Large intestine (tissue), 12 donors: Measurements from ENCODE around the gene NPAP1. TPM values are rescaled to one million over a fixed set of nuclear protein-coding genes. Genes with fewer than 3 reads are reported as not detected.
"Not testable (repeated sequence)": the region's sequence is repeated elsewhere in the genome, so short reads cannot be mapped to it uniquely, and the experiment has no call there.

Source experiments
- DNase-seq, 2 donors: peaks; one replicate each; pipeline versions ENCODE4 v3.0.0 to v3.0.0-alpha.2; 2013
- H3K27ac ChIP-seq: one replicate; pipeline ENCODE4 v1.5.1; 2013; ENCODE audit warnings: low read length
- H3K27me3 ChIP-seq: 2 replicates; pipeline ENCODE4 v1.6.1; 2013; ENCODE audit warnings: low read length; ENCODE audit not compliant: control insufficient read depth, insufficient read depth
- H3K36me3 ChIP-seq: 2 replicates; pipeline ENCODE4 v1.6.1; 2013; ENCODE audit warnings: low read length; ENCODE audit not compliant: control insufficient read depth, insufficient read depth
- H3K4me1 ChIP-seq: one replicate; pipeline ENCODE4 v1.6.1; 2013; ENCODE audit warnings: low read length; ENCODE audit not compliant: control insufficient read depth, insufficient read depth
- H3K4me3 ChIP-seq: one replicate; pipeline ENCODE4 v1.5.1; 2013; ENCODE audit warnings: low read length
- H3K9me3 ChIP-seq: one replicate; pipeline ENCODE4 v1.6.1; 2013; ENCODE audit warnings: mild to moderate bottlenecking, low read depth, low read length, moderate library complexity; ENCODE audit not compliant: control insufficient read depth
- WGBS: methylation state at CpG from one replicate; pipeline ENCODE4 v1.1.5; 2013; ENCODE audit warnings: low lambda C conversion rate; ENCODE audit not compliant: insufficient coverage; 5-methylcytosine and 5-hydroxymethylcytosine counted together
- long read RNA-seq, 11 donors: transcript quantifications; one replicate each; lab custom pipeline, GENCODE V29; 2026
- polyA plus RNA-seq: library from polyadenylated mRNA; unstranded; fragments of 120-200 nt; gene quantifications from one replicate; pipeline ENCODE4 v1.2.1, GENCODE V29; 2013

Gene NPAP1
- 0.36 TPM for polyA plus RNA-seq
- long read RNA-seq, donor 1, full-length matches to known transcripts, result 5 of 5 reads
- long read RNA-seq, donor 1, partial matches to known transcripts, result 0 of 5 reads
- long read RNA-seq, donor 1, other reads (novel, unspliced or antisense), result 0 of 5 reads
- long read RNA-seq, donor 2, full-length matches to known transcripts, result 3 of 3 reads
- long read RNA-seq, donor 2, partial matches to known transcripts, result 0 of 3 reads
- long read RNA-seq, donor 2, other reads (novel, unspliced or antisense), result 0 of 3 reads
- long read RNA-seq, donor 3, result 0 reads
- long read RNA-seq, donor 4, result 0 reads
- long read RNA-seq, donor 5, full-length matches to known transcripts, result 3 of 3 reads
- long read RNA-seq, donor 5, partial matches to known transcripts, result 0 of 3 reads
- long read RNA-seq, donor 5, other reads (novel, unspliced or antisense), result 0 of 3 reads
- long read RNA-seq, donor 6, full-length matches to known transcripts, result 4 of 4 reads
- long read RNA-seq, donor 6, partial matches to known transcripts, result 0 of 4 reads
- long read RNA-seq, donor 6, other reads (novel, unspliced or antisense), result 0 of 4 reads
- long read RNA-seq, donor 7, result 0 reads
- long read RNA-seq, donor 8, full-length matches to known transcripts, result 3 of 3 reads
- long read RNA-seq, donor 8, partial matches to known transcripts, result 0 of 3 reads
- long read RNA-seq, donor 8, other reads (novel, unspliced or antisense), result 0 of 3 reads
- long read RNA-seq, donor 9, result 0 reads
- long read RNA-seq, donor 10, full-length matches to known transcripts, result 6 of 6 reads
- long read RNA-seq, donor 10, partial matches to known transcripts, result 0 of 6 reads
- long read RNA-seq, donor 10, other reads (novel, unspliced or antisense), result 0 of 6 reads
- long read RNA-seq, donor 11, full-length matches to known transcripts, result 4 of 4 reads
- long read RNA-seq, donor 11, partial matches to known transcripts, result 0 of 4 reads
- long read RNA-seq, donor 11, other reads (novel, unspliced or antisense), result 0 of 4 reads

GRCh38 chr15:24675332-24676144, at the start of gene NPAP1:
NPAP1 (plus strand) TSS chr15:24675775; CDS start chr15:24675868, 93 bp downstream.
- Histone ChIP-seq H3K36me3 (no peaks in the 10 kb centered on the region), H3K4me1 (no peaks in the 10 kb centered on the region), H3K27me3 (no peaks in the 10 kb centered on the region), H3K4me3 (no peak within 1 kb of the TSS), H3K9me3 (peaks cover 15% of the 10 kb centered on the region), H3K27ac (no peak within 1 kb of the TSS)
- WGBS, result no CpG with 5 or more reads among the region's 62 CpGs
- DNase-seq, result no peak

- Histone ChIP-seq H3K27ac (no peak overlapping the region), H3K4me1 (no peaks in the 10 kb centered on the region), H3K4me3 (no peak overlapping the region), H3K9me3 (no peaks in the 10 kb centered on the region), H3K27me3 (no peaks in the 10 kb centered on the region), H3K36me3 (no peaks in the 10 kb centered on the region)
- no CpG with 5 or more reads among the region's 3 CpGs for WGBS
- DNase-seq, result no peak
Measured at GRCh38 chr15:24627443-24627842, 48.1 kb upstream of the NPAP1 start.

- H3K4me3 ChIP-seq, result no peak overlapping the region
- no CpG with 5 or more reads among the region's 4 CpGs for WGBS
- H3K9me3 ChIP-seq, result no peaks in the 10 kb centered on the region
- H3K36me3 ChIP-seq, result no peaks in the 10 kb centered on the region
- no peak overlapping the region for H3K27ac ChIP-seq
- no peaks in the 10 kb centered on the region for H3K27me3 ChIP-seq
- no peaks in the 10 kb centered on the region for H3K4me1 ChIP-seq
- DNase-seq, result no peak
Measured at GRCh38 chr15:24633082-24633481, 42.5 kb upstream of the NPAP1 start.

GRCh38 chr15:24639412-24639811, 36.2 kb upstream of the NPAP1 start:
- H3K4me3 ChIP-seq, H3K27ac ChIP-seq, H3K9me3 ChIP-seq, DNase-seq, H3K36me3 ChIP-seq, H3K27me3 ChIP-seq, H3K4me1 ChIP-seq: not testable (repeated sequence)
- no CpG with 5 or more reads among the region's 11 CpGs for WGBS

GRCh38 chr15:24645627-24646026, 29.9 kb upstream of the NPAP1 start:
- H3K27me3 ChIP-seq, result no peaks in the 10 kb centered on the region
- H3K27ac ChIP-seq, result no peak overlapping the region
- H3K9me3 ChIP-seq, result no peaks in the 10 kb centered on the region
- H3K4me1 ChIP-seq, result no peaks in the 10 kb centered on the region
- no peak overlapping the region for H3K4me3 ChIP-seq
- no peak for DNase-seq
- H3K36me3 ChIP-seq, result no peaks in the 10 kb centered on the region
- WGBS, result no CpG with 5 or more reads among the region's 3 CpGs

- H3K27ac ChIP-seq, result no peak overlapping the region
- no peaks in the 10 kb centered on the region for H3K4me1 ChIP-seq
- no peak for DNase-seq
- H3K9me3 ChIP-seq, result no peaks in the 10 kb centered on the region
- no peaks in the 10 kb centered on the region for H3K27me3 ChIP-seq
- no peaks in the 10 kb centered on the region for H3K36me3 ChIP-seq
- no peak overlapping the region for H3K4me3 ChIP-seq
- WGBS, result 61% methylated on average over 3 of the region's 7 CpGs
Measured at GRCh38 chr15:24659622-24660021, 16.0 kb upstream of the NPAP1 start.

- WGBS, result 33% methylated on average over 1 of the region's 1 CpG
- no peaks in the 10 kb centered on the region for H3K36me3 ChIP-seq
- no peaks in the 10 kb centered on the region for H3K9me3 ChIP-seq
- no peak overlapping the region for H3K4me3 ChIP-seq
- H3K4me1 ChIP-seq, result no peaks in the 10 kb centered on the region
- no peak for DNase-seq
- H3K27ac ChIP-seq, result no peak overlapping the region
- no peaks in the 10 kb centered on the region for H3K27me3 ChIP-seq
Measured at GRCh38 chr15:24662991-24663390, 12.6 kb upstream of the NPAP1 start.

GRCh38 chr15:24676431-24676830, 856 bp downstream of the NPAP1 start:
- no peaks in the 10 kb centered on the region for H3K27me3 ChIP-seq
- DNase-seq, result no peak
- no CpG with 5 or more reads among the region's 14 CpGs for WGBS

GRCh38 chr15:24678485-24678884, 2.9 kb downstream of the NPAP1 start:
- no peaks in the 10 kb centered on the region for H3K4me1 ChIP-seq
- H3K9me3 ChIP-seq, result peaks cover 15% of the 10 kb centered on the region
- no peak overlapping the region for H3K27ac ChIP-seq
- H3K27me3 ChIP-seq, result no peaks in the 10 kb centered on the region
- WGBS, result no CpG with 5 or more reads among the region's 1 CpG
- H3K4me3 ChIP-seq, result no peak overlapping the region
- no peaks in the 10 kb centered on the region for H3K36me3 ChIP-seq
- no peak for DNase-seq

More at GRCh38 chr15:24676431-24676830, 856 bp downstream of the NPAP1 start:
- Histone ChIP-seq H3K4me1 (no peaks in the 10 kb centered on the region), H3K9me3 (peaks cover 15% of the 10 kb centered on the region), H3K27ac (no peak overlapping the region), H3K36me3 (no peaks in the 10 kb centered on the region), H3K4me3 (no peak overlapping the region)

- Histone ChIP-seq H3K27ac (no peak overlapping the region), H3K36me3 (no peaks in the 10 kb centered on the region), H3K9me3 (no peaks in the 10 kb centered on the region), H3K27me3 (no peaks in the 10 kb centered on the region), H3K4me1 (no peaks in the 10 kb centered on the region), H3K4me3 (no peak overlapping the region)
- WGBS, result no CpG with 5 or more reads among the region's 3 CpGs
- no peak for DNase-seq
Measured at GRCh38 chr15:24682002-24682401, 6.4 kb downstream of the NPAP1 start.
